B cell (primary cell): ENCODE results near the gene BECN2. TPM values are rescaled to one million over a fixed set of nuclear protein-coding genes. Genes with fewer than 3 reads are reported as not detected.

Experiments
- ATAC-seq: fragments of 200-7000 bp; cut with Tn5 transposase; one replicate; pipeline ENCODE4 v1.10.0; 2021; ENCODE audit warnings: low read depth, mild to moderate bottlenecking, moderate number of reproducible peaks, moderate library complexity
- CTCF ChIA-PET: fragments of 350-600 bp; sonication (Branson Sonifier 250); formaldehyde crosslinking; loops from one replicate; lab custom pipeline; 2021; ENCODE audit warnings: antibody characterized with exemption, inconsistent platforms; lab: Charles Lee
- POLR2A ChIA-PET: fragments of 350-600 bp; sonication (Branson Sonifier 250); formaldehyde crosslinking; loops from one replicate; lab custom pipeline; 2021; ENCODE audit warnings: antibody characterized with exemption; lab: Charles Lee
- DNase-seq: peaks from one replicate; pipeline ENCODE4 v3.0.0; 2013
- H2AFZ ChIP-seq: 2 replicates; pipeline ENCODE4 v1.6.1; 2012; ENCODE audit warnings: mild to moderate bottlenecking, low read depth, low read length; ENCODE audit not compliant: insufficient read depth, poor library complexity, severe bottlenecking
- H3K27ac ChIP-seq, 2 donors: 1 replicate in 1 of 2; 2 replicates in 1 of 2; pipeline ENCODE4 v1.5.1; 2012 to 2013; ENCODE audit warnings: low read length in 2 of 2, mild to moderate bottlenecking in 2 of 2, moderate library complexity in 1 of 2
- H3K27me3 ChIP-seq, 4 experiments: fragments of 200-600 bp in 1 of 4; sonication (generic) in 1 of 4; replicated peaks in 1 of 4; 1 replicate in 2 of 4; 2 replicates in 2 of 4; pipeline versions ENCODE4 v1.6.1 to v1.7.0; 2013 to 2016; ENCODE audit warnings: low read length in 3 of 4, mild to moderate bottlenecking in 2 of 4, mixed read lengths in 1 of 4, moderate library complexity in 1 of 4; ENCODE audit not compliant: insufficient read depth in 4 of 4, control insufficient read depth in 3 of 4; ENCODE audit errors: control extremely low read depth in 1 of 4
- H3K36me3 ChIP-seq, 2 experiments: replicated peaks in 1 of 2; 1 replicate in 1 of 2; 2 replicates in 1 of 2; pipeline versions ENCODE4 v1.6.1 to v1.7.1; 2013; ENCODE audit warnings: low read length in 1 of 2; ENCODE audit not compliant: insufficient read depth in 2 of 2, control insufficient read depth in 1 of 2; ENCODE audit errors: control extremely low read depth in 1 of 2, extremely low read depth in 1 of 2
- H3K4me1 ChIP-seq, 2 donors: fragments of 200-600 bp in 1 of 2; sonication (generic) in 1 of 2; 1 replicate in 1 of 2; 2 replicates in 1 of 2; pipeline versions ENCODE4 v1.5.1 to v1.6.1; 2013 to 2017; ENCODE audit warnings: low read length in 2 of 2; ENCODE audit not compliant: control insufficient read depth in 2 of 2, insufficient read depth in 2 of 2
- H3K4me2 ChIP-seq: replicated peaks from 2 replicates; pipeline ENCODE3; 2012; ENCODE audit warnings: mild to moderate bottlenecking, low read depth, low read length; ENCODE audit not compliant: poor library complexity, severe bottlenecking
- H3K4me3 ChIP-seq, 5 experiments: fragments of 200-600 bp in 1 of 5; sonication (generic) in 1 of 5; 1 replicate in 3 of 5; 2 replicates in 2 of 5; pipeline versions ENCODE4 v1.5.1 to v1.7.0; 2011 to 2016; ENCODE audit warnings: low read length in 4 of 5, mild to moderate bottlenecking in 4 of 5, low read depth in 2 of 5, control low read depth in 1 of 5, moderate library complexity in 1 of 5; ENCODE audit not compliant: insufficient read depth in 1 of 5; ENCODE audit errors: control extremely low read depth in 1 of 5, extremely low read depth in 1 of 5
- H3K79me2 ChIP-seq: fragments of 200-600 bp; sonication (generic); one replicate; pipeline ENCODE4 v1.6.0; 2016; ENCODE audit warnings: low read length; ENCODE audit not compliant: control insufficient read depth, insufficient read depth
- H3K9ac ChIP-seq: fragments of 200-600 bp; sonication (generic); 2 replicates; pipeline ENCODE4 v1.6.1; 2017; ENCODE audit warnings: mild to moderate bottlenecking, low read length, moderate library complexity
- H3K9me3 ChIP-seq, 3 donors: one replicate each; pipeline versions ENCODE4 v1.6.1 to v1.7.1; 2013; ENCODE audit warnings: low read length in 2 of 3; ENCODE audit not compliant: control insufficient read depth in 2 of 3, insufficient read depth in 1 of 3; ENCODE audit errors: control extremely low read depth in 1 of 3
- H4K20me1 ChIP-seq: 2 replicates; pipeline ENCODE4 v1.6.0; 2012; ENCODE audit warnings: mild to moderate bottlenecking, low read length; ENCODE audit not compliant: insufficient read depth, control insufficient read depth, poor library complexity, severe bottlenecking
- H3K27ac Mint-ChIP-seq: one replicate; pipeline ENCODE4 v1.8.0; 2021; ENCODE audit warnings: mixed read lengths
- H3K27me3 Mint-ChIP-seq: one replicate; pipeline ENCODE4 v1.8.0; 2021; ENCODE audit warnings: mixed read lengths
- H3K4me1 Mint-ChIP-seq: one replicate; pipeline ENCODE4 v1.8.0; 2021; ENCODE audit warnings: mixed read lengths
- H3K4me3 Mint-ChIP-seq: one replicate; pipeline ENCODE4 v1.8.0; 2021; ENCODE audit warnings: mixed read lengths
- H3K9me3 Mint-ChIP-seq: one replicate; pipeline ENCODE4 v1.8.0; 2022; ENCODE audit warnings: mixed read lengths; ENCODE audit not compliant: insufficient read depth
- CTCF ChIP-seq: fragments of 200-600 bp; IDR thresholded peaks from one replicate; pipeline ENCODE4 v1.8.0; 2022; ENCODE audit warnings: antibody characterized with exemption, mild to moderate bottlenecking
- EZH2 ChIP-seq: IDR thresholded peaks from 2 replicates; pipeline ENCODE4 v1.6.1; 2012; ENCODE audit warnings: borderline replicate concordance, low read depth, mild to moderate bottlenecking, moderate library complexity, low read length; ENCODE audit not compliant: insufficient read depth, poor library complexity, severe bottlenecking
- WGBS: methylation state at CpG from one replicate; pipeline ENCODE4 v1.1.5; 2013; ENCODE audit warnings: missing lambda C conversion rate; ENCODE audit not compliant: insufficient coverage; 5-methylcytosine and 5-hydroxymethylcytosine counted together
- intact Hi-C: fragments of 100-400 bp; cut with micrococcal nuclease; formaldehyde crosslinking; loops from one replicate; pipeline ENCODE4 v1.10.0; 2022
- polyA plus RNA-seq: library from polyadenylated mRNA; depleted of rRNA; stranded (reverse); fragments of >200 nt; gene quantifications from 2 replicates; pipeline ENCODE4 v1.2.3, GENCODE V29; 2012
- total RNA-seq, 2 donors: library from RNA; stranded (reverse); fragments of 120-200 nt in 1 of 2; gene quantifications; 1 replicate in 1 of 2; 2 replicates in 1 of 2; pipeline versions ENCODE4 v1.2.3 to v1.2.4, GENCODE V29; 2013 to 2022

BECN2 gene
- total and polyA plus RNA-seq, 2 donors (not counting 1 experiment from before 2014, with no cell fraction given): not detected

DNA sequence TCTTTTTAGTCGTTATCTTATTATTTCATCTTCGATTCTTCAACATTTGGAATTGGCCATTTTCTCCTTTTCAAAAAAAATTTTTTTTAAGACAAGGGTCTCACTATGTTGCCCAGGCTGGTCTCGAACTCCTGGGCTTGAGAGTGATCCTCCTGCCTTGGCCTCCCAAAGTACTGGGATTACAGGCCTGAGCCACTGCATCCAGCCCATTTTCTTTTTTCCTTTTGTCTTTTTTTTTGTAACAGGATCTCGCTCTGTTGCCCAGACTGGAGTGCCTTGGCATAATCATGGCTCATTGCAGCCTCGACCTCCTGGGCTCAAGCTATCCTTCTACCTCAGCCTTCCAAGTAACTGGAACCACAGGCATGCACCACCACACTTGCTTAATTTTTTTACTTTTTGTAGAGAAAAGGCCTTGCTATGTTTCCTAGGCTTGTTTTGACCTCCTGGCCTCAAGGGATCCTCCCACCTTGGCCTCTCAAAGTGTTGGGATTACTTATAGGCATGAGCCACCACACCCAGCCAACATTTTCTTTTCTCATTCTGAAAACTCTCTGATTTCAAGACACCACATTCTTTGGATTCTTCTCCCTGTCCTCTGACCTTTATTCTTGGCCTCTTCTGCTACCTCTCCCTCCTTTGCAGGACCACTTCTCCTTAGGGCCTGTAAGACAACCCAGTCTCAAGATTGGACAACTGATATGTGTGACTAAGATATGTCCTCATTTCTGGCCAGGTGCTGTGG, 47.4 kb downstream of the BECN2 start:
- H3K4me3 ChIP-seq: no peak overlapping the region
- DNase-seq (no peak), ATAC-seq (no peak)
- peaks cover 6% of the 10 kb centered on the region for H3K27me3 Mint-ChIP-seq
- no peaks in the 10 kb centered on the region for H4K20me1 ChIP-seq
- no peak overlapping the region for H3K9ac ChIP-seq
- no peak overlapping the region for H3K27ac ChIP-seq
- 90% methylated on average over 5 of the region's 5 CpGs for WGBS
- POLR2A ChIA-PET: no interaction called here
- no peak overlapping the region for H3K27ac Mint-ChIP-seq
- CTCF ChIA-PET: interaction anchor here (0.6 to 0.7 kb wide), 2 partner anchors 16 to 151 kb away, joined by 3 read pairs; no protein-coding TSS in a partner anchor
- H3K9me3 ChIP-seq: no peaks in the 10 kb centered on the region
- no peaks in the 10 kb centered on the region for H3K79me2 ChIP-seq
- H3K27me3 ChIP-seq: no peaks in the 10 kb centered on the region
- no peaks in the 10 kb centered on the region for H3K9me3 Mint-ChIP-seq
- H2AFZ ChIP-seq: no peak overlapping the region
- no peak overlapping the region for H3K4me3 Mint-ChIP-seq
- no peaks in the 10 kb centered on the region for H3K4me1 ChIP-seq
- H3K4me2 ChIP-seq: no peak overlapping the region
- intact Hi-C loops: no loop called here
- H3K4me1 Mint-ChIP-seq: no peaks in the 10 kb centered on the region
- H3K36me3 ChIP-seq: no peaks in the 10 kb centered on the region
- TF ChIP-seq EZH2: no peak
- no peak for TF ChIP-seq CTCF

GRCh38 chr1:242005866-242006535, 48.4 kb downstream of the BECN2 start:
- Mint-ChIP-seq H3K4me1 (no peaks in the 10 kb centered on the region), H3K27me3 (peaks cover 6% of the 10 kb centered on the region), H3K27ac (no peak overlapping the region), H3K4me3 (no peak overlapping the region), H3K9me3 (no peaks in the 10 kb centered on the region)
- Histone ChIP-seq H3K27ac (no peak overlapping the region), H3K4me2 (no peak overlapping the region), H2AFZ (no peak overlapping the region), H3K36me3 (no peaks in the 10 kb centered on the region), H4K20me1 (no peaks in the 10 kb centered on the region), H3K27me3 (no peaks in the 10 kb centered on the region), H3K4me3 (no peak overlapping the region), H3K4me1 (no peaks in the 10 kb centered on the region), H3K9me3 (no peaks in the 10 kb centered on the region), H3K79me2 (no peaks in the 10 kb centered on the region), H3K9ac (no peak overlapping the region)
- ATAC-seq: no peak
- ChIA-PET CTCF (interaction anchor here (0.7 to 4.1 kb wide), 3 partner anchors 8 to 150 kb away, joined by 3 to 23 read pairs (median 3); partner anchors contain the start of gene MAP1LC3C), POLR2A (no interaction called here)
- no peak for DNase-seq
- intact Hi-C loops: no loop called here
- no peak for TF ChIP-seq CTCF
- no CpG with 5 or more reads among the region's 5 CpGs for WGBS
